Activated T-cell treated with anti-CD3 and anti-CD28 coated beads, Interleukin-2, amount 50 U/mL, for 24 hours (primary cell): ENCODE results near the gene CSF1.

Experiments
- DNase-seq: peaks from one replicate; pipeline ENCODE4 v3.0.0-alpha.2; 2020
- H3K27ac Mint-ChIP-seq: 2 replicates; pipeline ENCODE4 v1.8.0; 2020; ENCODE audit warnings: mild to moderate bottlenecking, mixed read lengths
- H3K27me3 Mint-ChIP-seq: 2 replicates; pipeline ENCODE4 v1.8.0; 2020; ENCODE audit warnings: mixed read lengths
- H3K36me3 Mint-ChIP-seq: 2 replicates; pipeline ENCODE4 v1.8.0; 2020; ENCODE audit warnings: low read depth, mixed read lengths
- H3K4me1 Mint-ChIP-seq: 2 replicates; pipeline ENCODE4 v1.8.0; 2020; ENCODE audit warnings: low read depth, mixed read lengths
- H3K4me3 Mint-ChIP-seq: 2 replicates; pipeline ENCODE4 v1.8.0; 2020; ENCODE audit warnings: mild to moderate bottlenecking, moderate library complexity, mixed read lengths
- H3K9me3 Mint-ChIP-seq: 2 replicates; pipeline ENCODE4 v1.8.0; 2020; ENCODE audit warnings: mixed read lengths

Gene CSF1

DNA sequence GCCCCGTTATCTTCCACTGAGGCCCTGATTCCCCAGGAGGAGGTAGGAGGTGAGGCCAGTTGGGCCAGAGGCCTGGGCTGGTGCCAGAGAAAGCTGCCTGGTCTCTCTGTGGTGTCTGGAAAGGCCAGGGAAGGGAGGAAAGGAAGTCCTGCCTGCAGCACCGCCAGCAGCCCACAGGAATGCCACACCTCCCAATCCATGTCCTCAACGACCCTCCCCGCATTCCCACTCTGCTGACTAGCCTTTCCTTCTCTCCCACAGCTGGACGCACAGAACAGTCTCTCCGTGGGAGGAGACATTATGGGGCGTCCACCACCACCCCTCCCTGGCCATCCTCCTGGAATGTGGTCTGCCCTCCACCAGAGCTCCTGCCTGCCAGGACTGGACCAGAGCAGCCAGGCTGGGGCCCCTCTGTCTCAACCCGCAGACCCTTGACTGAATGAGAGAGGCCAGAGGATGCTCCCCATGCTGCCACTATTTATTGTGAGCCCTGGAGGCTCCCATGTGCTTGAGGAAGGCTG is 18.0 kb downstream of the CSF1 start:
- peaks cover 1% of the 10 kb centered on the region for H3K4me1 Mint-ChIP-seq
- H3K27ac Mint-ChIP-seq = no peak overlapping the region
- H3K9me3 Mint-ChIP-seq = no peaks in the 10 kb centered on the region
- no peak for DNase-seq
- no peaks in the 10 kb centered on the region for H3K27me3 Mint-ChIP-seq
- H3K36me3 Mint-ChIP-seq = peaks cover 70% of the 10 kb centered on the region
- no peak overlapping the region for H3K4me3 Mint-ChIP-seq

DNA sequence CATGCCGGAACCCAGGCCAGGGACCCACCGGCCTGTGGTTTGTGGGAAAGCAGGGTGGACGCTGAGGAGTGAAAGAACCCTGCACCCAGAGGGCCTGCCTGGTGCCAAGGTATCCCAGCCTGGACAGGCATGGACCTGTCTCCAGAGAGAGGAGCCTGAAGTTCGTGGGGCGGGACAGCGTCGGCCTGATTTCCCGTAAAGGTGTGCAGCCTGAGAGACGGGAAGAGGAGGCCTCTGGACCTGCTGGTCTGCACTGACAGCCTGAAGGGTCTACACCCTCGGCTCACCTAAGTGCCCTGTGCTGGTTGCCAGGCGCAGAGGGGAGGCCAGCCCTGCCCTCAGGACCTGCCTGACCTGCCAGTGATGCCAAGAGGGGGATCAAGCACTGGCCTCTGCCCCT is 18.5 kb downstream of the CSF1 start:
- Mint-ChIP-seq H3K36me3 (peaks cover 65% of the 10 kb centered on the region), H3K4me1 (peaks cover 5% of the 10 kb centered on the region), H3K27me3 (no peaks in the 10 kb centered on the region), H3K4me3 (no peak overlapping the region), H3K9me3 (no peaks in the 10 kb centered on the region), H3K27ac (no peak overlapping the region)
- no peak for DNase-seq

DNA sequence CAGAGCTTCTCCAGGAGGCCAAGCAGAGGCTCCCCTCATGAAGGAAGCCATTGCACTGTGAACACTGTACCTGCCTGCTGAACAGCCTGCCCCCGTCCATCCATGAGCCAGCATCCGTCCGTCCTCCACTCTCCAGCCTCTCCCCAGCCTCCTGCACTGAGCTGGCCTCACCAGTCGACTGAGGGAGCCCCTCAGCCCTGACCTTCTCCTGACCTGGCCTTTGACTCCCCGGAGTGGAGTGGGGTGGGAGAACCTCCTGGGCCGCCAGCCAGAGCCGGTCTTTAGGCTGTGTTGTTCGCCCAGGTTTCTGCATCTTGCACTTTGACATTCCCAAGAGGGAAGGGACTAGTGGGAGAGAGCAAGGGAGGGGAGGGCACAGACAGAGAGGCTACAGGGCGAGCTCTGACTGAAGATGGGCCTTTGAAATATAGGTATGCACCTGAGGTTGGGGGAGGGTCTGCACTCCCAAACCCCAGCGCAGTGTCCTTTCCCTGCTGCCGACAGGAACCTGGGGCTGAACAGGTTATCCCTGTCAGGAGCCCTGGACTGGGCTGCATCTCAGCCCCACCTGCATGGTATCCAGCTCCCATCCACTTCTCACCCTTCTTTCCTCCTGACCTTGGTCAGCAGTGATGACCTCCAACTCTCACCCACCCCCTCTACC is 19.1 kb downstream of the CSF1 start:
- H3K36me3 Mint-ChIP-seq = peaks cover 60% of the 10 kb centered on the region
- peaks cover 5% of the 10 kb centered on the region for H3K4me1 Mint-ChIP-seq
- no peaks in the 10 kb centered on the region for H3K27me3 Mint-ChIP-seq
- H3K9me3 Mint-ChIP-seq = no peaks in the 10 kb centered on the region
- H3K4me3 Mint-ChIP-seq = no peak overlapping the region
- DNase-seq = no peak
- H3K27ac Mint-ChIP-seq = no peak overlapping the region

DNA sequence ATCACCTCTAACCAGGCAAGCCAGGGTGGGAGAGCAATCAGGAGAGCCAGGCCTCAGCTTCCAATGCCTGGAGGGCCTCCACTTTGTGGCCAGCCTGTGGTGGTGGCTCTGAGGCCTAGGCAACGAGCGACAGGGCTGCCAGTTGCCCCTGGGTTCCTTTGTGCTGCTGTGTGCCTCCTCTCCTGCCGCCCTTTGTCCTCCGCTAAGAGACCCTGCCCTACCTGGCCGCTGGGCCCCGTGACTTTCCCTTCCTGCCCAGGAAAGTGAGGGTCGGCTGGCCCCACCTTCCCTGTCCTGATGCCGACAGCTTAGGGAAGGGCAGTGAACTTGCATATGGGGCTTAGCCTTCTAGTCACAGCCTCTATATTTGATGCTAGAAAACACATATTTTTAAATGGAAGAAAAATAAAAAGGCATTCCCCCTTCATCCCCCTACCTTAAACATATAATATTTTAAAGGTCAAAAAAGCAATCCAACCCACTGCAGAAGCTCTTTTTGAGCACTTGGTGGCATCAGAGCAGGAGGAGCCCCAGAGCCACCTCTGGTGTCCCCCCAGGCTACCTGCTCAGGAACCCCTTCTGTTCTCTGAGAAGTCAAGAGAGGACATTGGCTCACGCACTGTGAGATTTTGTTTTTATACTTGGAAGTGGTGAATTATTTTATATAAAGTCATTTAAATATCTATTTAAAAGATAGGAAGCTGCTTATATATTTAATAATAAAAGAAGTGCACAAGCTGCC is 19.8 kb downstream of the CSF1 start:
- peaks cover 53% of the 10 kb centered on the region for H3K36me3 Mint-ChIP-seq
- H3K4me3 Mint-ChIP-seq = no peak overlapping the region
- no peaks in the 10 kb centered on the region for H3K27me3 Mint-ChIP-seq
- H3K4me1 Mint-ChIP-seq = peaks cover 5% of the 10 kb centered on the region
- DNase-seq = no peak
- H3K27ac Mint-ChIP-seq = peak overlapping the region; percentile 44
- H3K9me3 Mint-ChIP-seq = peaks cover under 1% of the 10 kb centered on the region

DNA sequence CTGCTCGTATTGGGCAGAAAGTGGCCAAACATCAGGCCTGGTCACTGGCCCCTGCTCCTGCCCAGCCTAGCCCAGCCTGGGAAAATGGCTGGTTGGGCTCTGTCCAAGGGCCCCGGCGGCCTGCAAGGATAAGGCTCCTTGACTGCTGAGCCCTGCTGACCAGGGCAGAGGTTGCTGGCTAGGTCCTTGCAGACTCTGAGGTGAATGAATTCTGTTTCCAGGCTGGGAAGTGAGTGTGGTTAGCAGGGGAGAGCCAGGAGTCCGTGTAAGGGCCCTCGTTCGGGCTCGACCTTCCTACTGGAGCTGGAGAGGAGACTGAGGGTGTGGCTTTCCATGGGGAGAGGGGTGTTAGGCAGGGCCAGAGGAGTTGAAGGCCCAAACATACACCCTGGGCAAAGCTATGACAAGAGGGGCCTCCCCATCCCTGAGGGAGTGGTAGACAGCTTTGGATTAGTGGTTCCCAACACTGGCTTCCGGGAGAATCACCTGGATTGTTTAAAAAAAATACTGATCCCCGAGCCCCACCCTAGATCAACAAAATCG is 20.6 kb downstream of the CSF1 start:
- Mint-ChIP-seq H3K36me3 (peaks cover 44% of the 10 kb centered on the region), H3K27me3 (no peaks in the 10 kb centered on the region), H3K27ac (no peak overlapping the region), H3K4me3 (no peak overlapping the region), H3K4me1 (peaks cover 5% of the 10 kb centered on the region), H3K9me3 (peaks cover 7% of the 10 kb centered on the region)
- DNase-seq = no peak

DNA sequence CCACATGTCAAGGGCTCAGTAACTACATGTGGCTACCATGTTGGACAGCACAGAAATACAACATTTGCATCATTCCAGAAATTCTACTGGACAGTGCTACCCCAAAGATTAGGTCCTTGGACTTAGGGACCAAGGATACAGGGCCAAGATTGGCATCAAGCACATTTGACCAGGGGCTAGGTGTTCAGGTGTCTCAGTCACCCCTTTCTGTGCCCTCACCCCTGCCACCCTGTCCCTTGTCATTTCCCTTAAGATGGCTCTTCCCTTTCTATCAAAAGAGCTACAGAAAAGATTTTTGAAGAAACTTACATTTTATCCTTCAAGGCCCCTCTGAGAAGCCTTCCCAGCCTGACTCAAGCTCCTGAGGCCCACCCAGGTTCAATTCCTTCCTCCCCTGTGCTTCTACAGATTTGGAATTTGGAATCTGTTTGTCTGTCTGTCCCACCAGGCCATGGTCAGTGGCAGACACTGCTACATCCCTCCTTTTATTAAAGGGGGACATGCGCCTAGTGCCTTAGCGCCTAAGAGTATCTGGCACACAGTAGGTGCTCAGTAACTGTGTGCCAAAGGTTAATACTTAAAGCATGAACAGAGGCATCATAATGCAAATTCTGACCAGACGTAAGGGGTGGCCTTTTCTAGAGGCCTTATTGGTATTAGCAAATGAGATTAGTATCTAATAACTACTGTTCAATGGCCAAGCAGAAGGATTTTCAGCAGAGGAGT is 21.4 kb downstream of the CSF1 start:
- peaks cover 9% of the 10 kb centered on the region for H3K9me3 Mint-ChIP-seq
- DNase-seq = no peak
- H3K4me3 Mint-ChIP-seq = no peak overlapping the region
- H3K36me3 Mint-ChIP-seq = peaks cover 36% of the 10 kb centered on the region
- no peak overlapping the region for H3K27ac Mint-ChIP-seq
- H3K27me3 Mint-ChIP-seq = no peaks in the 10 kb centered on the region
- H3K4me1 Mint-ChIP-seq = peaks cover 5% of the 10 kb centered on the region

DNA sequence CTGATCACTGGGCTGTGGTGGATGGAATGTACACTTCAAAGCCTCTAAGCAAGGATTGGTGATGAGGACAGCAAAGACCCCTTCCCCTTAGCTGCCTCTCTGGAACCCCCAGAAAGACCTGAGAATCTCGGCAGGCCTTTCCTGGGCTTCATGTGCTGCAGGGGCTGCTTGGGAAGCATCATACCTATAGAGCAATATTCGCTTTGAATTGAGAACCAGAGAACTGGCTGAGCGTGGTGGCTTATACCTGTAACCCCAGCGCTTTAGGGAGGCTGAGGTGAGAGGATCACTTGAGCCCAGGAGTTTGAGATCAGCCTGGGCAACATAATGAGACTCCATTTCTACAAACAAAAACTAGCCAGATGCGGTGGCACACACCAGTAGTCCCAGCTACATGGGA is 22.0 kb downstream of the CSF1 start:
- Mint-ChIP-seq H3K36me3 (peaks cover 30% of the 10 kb centered on the region), H3K27ac (no peak overlapping the region), H3K4me1 (peaks cover 5% of the 10 kb centered on the region), H3K27me3 (no peaks in the 10 kb centered on the region), H3K4me3 (no peak overlapping the region), H3K9me3 (peaks cover 12% of the 10 kb centered on the region)
- no peak for DNase-seq

DNA sequence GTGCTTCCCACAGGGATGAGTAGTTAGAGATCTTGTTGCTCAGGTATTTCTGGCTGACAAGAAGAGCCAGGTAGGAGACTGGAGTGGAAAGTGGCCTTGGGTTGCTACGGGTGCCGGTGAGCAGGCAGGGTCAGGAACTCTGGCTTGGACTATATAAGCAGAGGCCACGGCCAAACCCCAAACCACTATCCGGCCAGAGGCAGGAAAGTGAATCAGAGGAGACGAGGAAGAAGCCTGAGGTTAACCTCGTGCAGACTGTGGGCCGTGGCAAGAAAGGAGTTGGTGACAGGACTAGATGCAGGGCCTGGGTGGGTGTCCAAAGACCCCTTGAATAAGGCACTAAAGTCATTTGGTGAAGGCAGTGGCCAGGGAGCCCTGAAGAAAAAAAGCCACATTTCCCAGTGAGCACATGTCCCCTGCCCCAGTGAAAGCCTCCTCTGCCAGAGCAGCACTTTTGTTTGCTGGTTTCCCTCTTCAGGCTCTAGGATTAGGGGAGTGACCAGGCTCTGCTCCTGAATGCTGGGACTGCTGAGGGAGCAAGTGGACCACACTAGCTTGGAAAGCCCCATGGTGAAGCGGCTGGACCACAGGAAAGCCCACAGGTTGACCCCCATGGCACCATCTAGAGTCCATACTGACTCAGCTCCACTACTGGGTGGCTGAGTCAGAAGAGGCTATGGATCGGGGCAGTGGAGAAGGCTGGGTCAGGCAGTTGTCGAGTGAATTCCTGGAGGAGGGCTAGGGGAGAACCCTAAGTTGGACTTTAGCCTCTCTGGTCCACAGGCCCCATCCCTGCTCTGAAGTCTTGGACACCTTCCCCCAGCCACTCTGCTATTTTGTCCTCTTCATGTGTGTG is 23.4 kb downstream of the CSF1 start:
- H3K27me3 Mint-ChIP-seq = no peaks in the 10 kb centered on the region

DNA sequence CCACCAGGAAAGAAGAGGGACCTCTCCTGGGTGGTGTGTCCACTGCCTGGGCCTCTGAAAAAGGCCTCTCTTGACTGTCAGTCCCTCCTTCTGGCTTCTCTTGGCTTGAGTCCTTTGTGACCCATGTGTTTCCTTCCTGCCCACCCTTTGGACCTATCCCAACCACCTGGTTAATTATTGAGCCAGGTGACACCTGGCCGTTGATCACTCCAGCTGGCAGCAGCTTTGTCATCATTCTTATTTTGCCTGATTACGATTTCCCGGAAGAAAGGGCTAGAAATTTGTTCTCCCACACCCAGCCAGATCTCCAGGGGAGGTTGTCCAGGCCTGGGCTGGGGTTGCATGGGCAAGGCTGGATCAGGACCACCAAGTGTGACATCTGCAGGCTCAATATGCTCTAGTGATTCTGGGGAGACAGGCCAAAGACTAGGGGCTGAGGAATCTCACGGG is 24.8 kb downstream of the CSF1 start:
- H3K4me1 Mint-ChIP-seq = peaks cover 5% of the 10 kb centered on the region
- H3K36me3 Mint-ChIP-seq = peaks cover 2% of the 10 kb centered on the region
- H3K27me3 Mint-ChIP-seq = no peaks in the 10 kb centered on the region
- peaks cover 15% of the 10 kb centered on the region for H3K9me3 Mint-ChIP-seq
- no peak overlapping the region for H3K27ac Mint-ChIP-seq
- H3K4me3 Mint-ChIP-seq = no peak overlapping the region
- no peak for DNase-seq

More for the DNA sequence above, 23.4 kb downstream of the CSF1 start:
- Mint-ChIP-seq H3K4me3 (no peak overlapping the region), H3K36me3 (peaks cover 16% of the 10 kb centered on the region), H3K4me1 (peaks cover 5% of the 10 kb centered on the region), H3K9me3 (peaks cover 15% of the 10 kb centered on the region), H3K27ac (no peak overlapping the region)
- no peak for DNase-seq

DNA sequence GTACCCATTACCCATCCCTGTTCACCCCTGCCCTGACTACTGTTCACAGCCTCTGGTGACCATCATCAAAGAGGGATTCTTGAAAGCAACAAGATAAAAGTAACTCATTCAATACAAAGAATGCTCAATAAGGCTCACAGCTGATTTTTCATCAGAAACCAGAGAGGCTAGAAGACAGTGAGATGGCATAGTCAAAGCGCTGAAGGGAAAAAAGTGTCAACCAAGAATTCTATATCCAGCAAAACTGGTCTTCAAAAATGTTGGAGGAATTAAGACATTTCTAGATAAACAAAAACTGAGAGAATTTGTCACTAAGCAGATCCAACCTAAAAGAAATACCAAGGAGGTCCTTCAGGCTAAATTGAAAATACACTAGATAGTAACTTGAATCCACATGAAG is 27.1 kb downstream of the CSF1 start:
- H3K4me3 Mint-ChIP-seq = no peak overlapping the region
- H3K27me3 Mint-ChIP-seq = no peaks in the 10 kb centered on the region
- H3K4me1 Mint-ChIP-seq = peaks cover 5% of the 10 kb centered on the region
- no peaks in the 10 kb centered on the region for H3K36me3 Mint-ChIP-seq
- H3K9me3 Mint-ChIP-seq = peaks cover 15% of the 10 kb centered on the region
- no peak overlapping the region for H3K27ac Mint-ChIP-seq
- DNase-seq = no peak

DNA sequence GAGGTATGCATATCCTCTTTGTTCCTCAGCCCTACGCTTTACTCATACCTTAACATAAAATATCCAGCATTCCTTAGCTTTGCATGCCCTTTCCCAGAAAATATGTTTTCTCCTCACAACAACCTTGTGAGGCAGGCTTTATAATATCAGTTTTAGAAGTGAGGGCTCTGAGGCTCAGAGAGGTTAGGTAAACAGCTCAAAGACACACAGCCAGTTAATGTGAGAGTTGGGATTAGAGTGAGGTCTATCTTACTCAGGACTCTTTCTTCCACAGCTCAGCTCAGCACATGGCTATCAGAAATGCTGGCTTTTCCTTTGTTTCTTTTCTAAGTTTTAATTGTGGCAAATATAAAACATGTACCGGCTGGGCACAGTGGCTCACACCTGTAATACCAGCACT is 27.9 kb downstream of the CSF1 start:
- Mint-ChIP-seq H3K9me3 (peaks cover 15% of the 10 kb centered on the region), H3K4me1 (peaks cover 5% of the 10 kb centered on the region), H3K27ac (no peak overlapping the region)

DNA sequence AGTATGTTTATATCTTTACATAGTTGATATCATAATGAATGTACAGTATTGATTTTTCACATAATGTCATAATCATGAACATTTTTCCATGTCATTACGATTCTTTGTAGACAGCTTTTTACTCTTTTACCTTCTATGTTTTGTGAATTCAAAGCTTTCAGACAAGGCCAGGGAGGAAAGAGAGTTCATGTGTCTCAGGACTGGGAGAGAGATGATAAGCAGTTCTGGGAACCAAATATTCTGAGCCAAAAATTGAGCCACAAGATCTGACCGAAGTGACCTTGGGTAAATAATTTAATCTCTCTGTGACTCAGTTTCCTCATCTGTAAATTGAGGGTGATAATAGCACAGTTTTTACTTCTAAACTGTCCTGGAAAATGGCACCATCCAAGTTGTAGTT is 31.8 kb downstream of the CSF1 start:
- H3K27me3 Mint-ChIP-seq = no peaks in the 10 kb centered on the region
- H3K36me3 Mint-ChIP-seq = no peaks in the 10 kb centered on the region
- H3K9me3 Mint-ChIP-seq = peaks cover 5% of the 10 kb centered on the region
- H3K4me1 Mint-ChIP-seq = peaks cover 4% of the 10 kb centered on the region
- no peak overlapping the region for H3K27ac Mint-ChIP-seq
- no peak overlapping the region for H3K4me3 Mint-ChIP-seq
- no peak for DNase-seq

More for the DNA sequence above, 27.9 kb downstream of the CSF1 start:
- Mint-ChIP-seq H3K27me3 (no peaks in the 10 kb centered on the region), H3K36me3 (no peaks in the 10 kb centered on the region), H3K4me3 (no peak overlapping the region)
- DNase-seq = no peak

DNA sequence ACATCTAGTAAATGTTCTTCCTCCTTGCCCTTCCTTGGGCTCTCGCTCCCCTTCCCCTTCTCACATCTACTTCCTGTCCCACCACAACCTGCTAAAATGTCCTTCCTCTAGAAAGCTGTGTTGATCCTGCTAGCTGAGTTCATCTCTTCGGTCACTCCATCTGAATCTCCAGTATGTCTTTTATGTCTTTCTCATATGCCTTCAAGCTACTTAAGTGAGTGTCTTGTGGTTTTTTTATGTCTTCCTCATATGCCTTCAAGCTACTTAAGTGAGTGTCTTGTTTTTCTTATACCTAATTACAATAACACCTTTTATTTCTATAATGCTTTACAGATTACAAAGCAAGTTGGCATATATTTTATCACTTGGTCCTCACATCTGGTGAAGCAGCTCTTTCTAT is 33.9 kb downstream of the CSF1 start:
- no peak overlapping the region for H3K4me3 Mint-ChIP-seq
- H3K36me3 Mint-ChIP-seq = no peaks in the 10 kb centered on the region
- H3K27ac Mint-ChIP-seq = no peak overlapping the region
- peaks cover 13% of the 10 kb centered on the region for H3K4me1 Mint-ChIP-seq
- DNase-seq = no peak
- H3K9me3 Mint-ChIP-seq = no peaks in the 10 kb centered on the region
- no peaks in the 10 kb centered on the region for H3K27me3 Mint-ChIP-seq

DNA sequence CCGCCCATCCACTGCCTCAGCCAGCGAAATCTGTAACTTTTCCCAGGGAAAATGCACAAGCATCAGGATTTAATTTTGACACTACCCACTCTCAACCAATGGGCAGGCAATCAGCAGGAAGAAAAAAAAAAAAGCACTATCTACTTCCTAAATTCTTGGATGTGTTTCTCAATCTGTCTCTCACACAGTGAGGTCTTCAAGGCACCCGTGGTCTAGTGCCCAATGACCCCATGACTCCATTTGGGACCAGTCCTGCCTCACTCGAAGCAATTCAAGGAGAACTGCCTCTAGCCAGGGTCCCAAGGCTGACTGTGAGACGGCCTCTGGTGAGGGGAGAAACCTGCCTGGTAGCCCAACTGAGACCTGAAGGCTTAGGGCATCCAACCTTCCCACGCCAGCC is 35.9 kb downstream of the CSF1 start:
- no peaks in the 10 kb centered on the region for H3K36me3 Mint-ChIP-seq
- no peak overlapping the region for H3K4me3 Mint-ChIP-seq
- H3K4me1 Mint-ChIP-seq = peaks cover 13% of the 10 kb centered on the region
- no peaks in the 10 kb centered on the region for H3K27me3 Mint-ChIP-seq
- no peaks in the 10 kb centered on the region for H3K9me3 Mint-ChIP-seq
- DNase-seq = no peak
- H3K27ac Mint-ChIP-seq = no peak overlapping the region
